ENCODE data around the gene GNPNAT1. TPM values are rescaled to one million over a fixed set of nuclear protein-coding genes. Genes with fewer than 3 reads are reported as not detected.
"Not testable (repeated sequence)": the region's sequence is repeated elsewhere in the genome, so short reads cannot be mapped to it uniquely, and the experiment has no call there.

GNPNAT1 gene
- total RNA-seq, 2 experiments from 2014 or later, result 35.0 to 38.1 TPM

- ChIA-PET CTCF (interaction anchor here (0.7 kb wide), 1 partner anchor 48 kb away, joined by 3 read pairs; no protein-coding TSS in a partner anchor), POLR2A (interaction anchor here (1.0 kb wide), 1 partner anchor 19 kb away, joined by 3 read pairs; no protein-coding TSS in a partner anchor)
These were observed 55.4 kb downstream of the GNPNAT1 start for GRCh38 chr14:52735921-52736489.

- POLR2A ChIA-PET, result no interaction called here
These were observed 57.6 kb downstream of the GNPNAT1 start for GRCh38 chr14:52733824-52734223.

GRCh38 chr14:52730709-52731111, 60.7 kb downstream of the GNPNAT1 start:
- ChIA-PET CTCF (interaction anchor here (0.6 to 0.7 kb wide), 2 partner anchors 12 to 92 kb away, joined by 3 read pairs; no protein-coding TSS in a partner anchor), POLR2A (interaction anchor here (0.6 kb wide), 1 partner anchor 60 kb away, joined by 3 read pairs; no protein-coding TSS in a partner anchor)

More at GRCh38 chr14:52733824-52734223, 57.6 kb downstream of the GNPNAT1 start:
- CTCF ChIA-PET, result no interaction called here

- ChIA-PET CTCF (interaction anchor here (0.5 kb wide), 1 partner anchor 576 kb away, joined by 3 read pairs; no protein-coding TSS in a partner anchor), POLR2A (interaction anchor here (0.6 to 1.7 kb wide), 4 partner anchors 9 to 61 kb away, joined by 3 to 9 read pairs (median 4); partner anchors contain the start of genes ERO1A and PSMC6)
These were observed 61.3 kb downstream of the GNPNAT1 start, which contains the start of gene STYX for GRCh38 chr14:52729925-52730708. Gene STYX (plus strand): TSS chr14:52730166. CDS start chr14:52730475, 309 bp downstream.

GRCh38 chr14:52729585-52729924, 61.9 kb downstream of the GNPNAT1 start:
- CTCF ChIA-PET, result interaction anchor here (0.5 kb wide), 1 partner anchor 576 kb away, joined by 3 read pairs; no protein-coding TSS in a partner anchor
- POLR2A ChIA-PET, result interaction anchor here (0.6 to 1.7 kb wide), 3 partner anchors 9 to 34 kb away, joined by 3 to 9 read pairs (median 4); partner anchors contain the start of genes ERO1A and PSMC6

GRCh38 chr14:52729035-52729434, 62.4 kb downstream of the GNPNAT1 start:
- POLR2A ChIA-PET, result interaction anchor here (0.5 to 1.7 kb wide), 4 partner anchors 9 to 67 kb away, joined by 3 to 9 read pairs (median 3); partner anchors contain the start of gene ERO1A
- CTCF ChIA-PET, result not testable (repeated sequence)

GRCh38 chr14:52727509-52727908, 63.9 kb downstream of the GNPNAT1 start:
- CTCF ChIA-PET, result interaction anchor here (0.7 to 1.7 kb wide), 3 partner anchors 12 to 357 kb away, joined by 3 to 5 read pairs (median 4); no protein-coding TSS in a partner anchor
- POLR2A ChIA-PET, result not testable (repeated sequence)

Other genes with a start within 250 kb of the GNPNAT1 start
- 1 to 10 TPM; 5.0 to 5.2 TPM for gene TXNDC16, start 239.1 kb downstream of the GNPNAT1 start, total RNA-seq
- under 1 TPM; 0.19 to 0.55 TPM for gene GPR137C, start 238.8 kb downstream of the GNPNAT1 start, total RNA-seq
- gene ERO1A, start 96.0 kb downstream of the GNPNAT1 start, total RNA-seq, result 100 to 1,000 TPM; 130 TPM
- 100 to 1,000 TPM; 118 to 122 TPM for gene PSMC6, start 84.4 kb downstream of the GNPNAT1 start, total RNA-seq
- gene STYX, start 61.4 kb downstream of the GNPNAT1 start, total RNA-seq, result 10 to 100 TPM; 18.2 to 18.7 TPM
- 1 to 10 TPM; 2.4 to 3.6 TPM for gene FERMT2, start 159.4 kb upstream of the GNPNAT1 start, total RNA-seq